HepG2 (cell line): ENCODE data around the gene FILIP1. TPM values are rescaled to one million over a fixed set of nuclear protein-coding genes. Genes with fewer than 3 reads are reported as not detected.

Experiments used
- ATM ChIP-seq: fragments of 450-650 bp; IDR thresholded peaks from 2 replicates; pipeline ENCODE4 v1.7.1; 2017; ENCODE audit warnings: mild to moderate bottlenecking, borderline replicate concordance
- BRCA1 ChIP-seq: sonication (generic); formaldehyde crosslinking; IDR thresholded peaks from 2 replicates; pipeline ENCODE4 v1.4.0; 2020; ENCODE audit warnings: missing genetic modification reagents
- CBX5 ChIP-seq: sonication (generic); formaldehyde crosslinking; IDR thresholded peaks from 2 replicates; pipeline ENCODE4 v1.4.0; 2020; ENCODE audit warnings: missing genetic modification reagents, borderline replicate concordance
- CENPX ChIP-seq: sonication (generic); formaldehyde crosslinking; IDR thresholded peaks from 2 replicates; pipeline ENCODE4 v1.9.0; 2021; ENCODE audit warnings: mild to moderate bottlenecking, missing genetic modification reagents, moderate library complexity
- GATA4 ChIP-seq: sonication (generic); IDR thresholded peaks from 2 replicates; pipeline ENCODE4 v1.6.1; 2016; ENCODE audit warnings: antibody characterized with exemption, low read depth, borderline replicate concordance
- HNRNPL ChIP-seq: fragments of 200-400 bp; formaldehyde crosslinking; IDR thresholded peaks from 2 replicates; pipeline ENCODE4 v1.6.1; 2017; ENCODE audit warnings: mild to moderate bottlenecking, low read depth, low read length
- RARA ChIP-seq: IDR thresholded peaks from 2 replicates; pipeline ENCODE4 v1.6.1; 2016; ENCODE audit warnings: missing genetic modification reagents, missing compliant biosample characterization
- TBL1XR1 ChIP-seq: fragments of 150-350 bp; IDR thresholded peaks from 2 replicates; pipeline ENCODE4 v1.6.1; 2014; ENCODE audit warnings: borderline replicate concordance, low read length; ENCODE audit not compliant: partially characterized antibody
- TCF12 ChIP-seq, 2 experiments: fragments of 450-650 bp in 1 of 2; sonication (generic) in 1 of 2; formaldehyde crosslinking in 1 of 2; IDR thresholded peaks; 2 replicates each; pipeline versions ENCODE4 v1.6.1 to v1.8.0; 2017 to 2022; ENCODE audit warnings: antibody characterized with exemption in 1 of 2, mild to moderate bottlenecking in 1 of 2, missing genetic modification reagents in 1 of 2, moderate library complexity in 1 of 2
- ZBTB33 ChIP-seq: sonication (generic); formaldehyde crosslinking; IDR thresholded peaks from 2 replicates; pipeline ENCODE4 v1.4.0; 2020; ENCODE audit warnings: missing genetic modification reagents
- ZFP1 ChIP-seq: IDR thresholded peaks from 2 replicates; pipeline ENCODE4 v1.6.1; 2016
- ZNF652 ChIP-seq: IDR thresholded peaks from 2 replicates; pipeline ENCODE4 v1.6.1; 2016; ENCODE audit warnings: low read depth, borderline replicate concordance
- ZXDC ChIP-seq: sonication (generic); formaldehyde crosslinking; IDR thresholded peaks from 2 replicates; pipeline ENCODE4 v1.5.0; 2020; ENCODE audit warnings: mild to moderate bottlenecking, missing genetic modification reagents
- polyA plus RNA-seq, 8 experiments: library from polyadenylated mRNA; depleted of rRNA in 3 of 8; stranded (reverse) in 7 of 8; unstranded in 1 of 8; fragments of >200 nt; fragmentation: Illumina TruSeq in 4 of 8; extraction: Trizol in 4 of 8; gene quantifications; 2 replicates each; pipeline versions ENCODE4 v1.2.1 to v1.2.3, GENCODE V29; 2011 to 2016; ENCODE audit warnings: low read depth in 4 of 8, missing spikeins in 1 of 8, mixed read lengths in 1 of 8; ENCODE audit not compliant: insufficient read depth in 1 of 8
- total RNA-seq, 5 experiments: library from RNA; depleted of rRNA; stranded (reverse); fragments of >200 nt; fragmentation: Illumina TruSeq; extraction: Trizol; gene quantifications; 2 replicates each; pipeline ENCODE4 v1.2.3, GENCODE V29; 2016; ENCODE audit warnings: low read depth in 1 of 5
- TF ChIP-seq, protein P1 (sequence below): sonication (generic); formaldehyde crosslinking; IDR thresholded peaks from 2 replicates; pipeline ENCODE4 v1.4.0; 2020; ENCODE audit warnings: missing genetic modification reagents, low read depth, mild to moderate bottlenecking, borderline replicate concordance
- TF ChIP-seq, protein P2 (sequence below): IDR thresholded peaks from 2 replicates; pipeline ENCODE4 v1.6.1; 2018; ENCODE audit warnings: missing genetic modification reagents, mild to moderate bottlenecking, missing compliant biosample characterization
- TF ChIP-seq, protein P3 (sequence below): sonication (generic); formaldehyde crosslinking; IDR thresholded peaks from 2 replicates; pipeline ENCODE4 v1.4.0; 2020; ENCODE audit warnings: mild to moderate bottlenecking, low read depth, missing genetic modification reagents
- TF ChIP-seq, protein P4 (sequence below): sonication (generic); formaldehyde crosslinking; IDR thresholded peaks from 2 replicates; pipeline ENCODE4 v1.4.0; 2020; ENCODE audit warnings: mild to moderate bottlenecking, missing genetic modification reagents

The FILIP1 gene
- total and polyA plus RNA-seq, 2 of the 13 experiments (the other 11 are each of a cell fraction or from before 2014, with no cell fraction given): not detected

DNA sequence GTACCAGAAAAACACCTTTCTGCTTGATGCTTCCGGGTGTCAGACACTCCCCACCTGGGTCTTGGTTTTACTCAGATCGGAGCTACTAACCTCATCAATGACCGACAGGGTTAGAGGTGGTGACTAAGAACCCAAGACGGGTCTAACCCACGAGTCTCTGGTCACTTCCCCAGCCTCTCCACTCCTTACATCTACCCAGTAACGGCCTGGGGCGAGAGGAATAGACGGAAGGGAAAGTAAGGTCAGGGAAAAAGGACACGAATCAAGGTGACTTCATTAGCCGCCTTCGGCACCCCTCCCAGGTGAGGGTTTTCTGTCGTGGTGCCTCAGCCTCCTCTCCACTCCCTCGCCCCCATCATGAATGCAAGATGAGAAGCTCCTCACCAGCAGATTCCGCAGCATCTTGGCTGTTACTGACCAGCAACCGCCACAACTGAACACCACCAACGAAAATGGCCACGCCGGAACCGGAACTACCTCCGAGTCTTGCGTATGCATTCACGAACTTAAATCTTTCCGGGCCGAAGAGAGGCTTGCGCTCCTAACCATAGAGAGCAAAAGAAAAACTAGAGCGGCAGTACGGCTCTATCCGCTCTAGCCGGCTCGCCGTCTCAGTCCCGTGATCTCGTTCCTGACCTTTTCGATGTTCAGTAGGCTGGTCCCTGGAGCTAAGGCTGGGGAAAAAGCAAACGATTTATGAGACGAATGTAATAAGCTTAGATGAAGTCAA is 250.1 kb downstream of the FILIP1 start, which contains the start of gene COX7A2 (continued):
- no peak for TF ChIP-seq CENPX (CRISPR knock-in tag)
- 0 out of 2 replicates have a peak, but pooled peaks have one; percentile 91 for TF ChIP-seq CBX5 (CRISPR knock-in tag)
- TF ChIP-seq ATM: no peak
- peak; percentile 59 for TF ChIP-seq RARA (CRISPR knock-in tag)
- TF ChIP-seq ZFP1 (CRISPR knock-in tag): peak; percentile 52; the same call in 1 of the 2 replicates
- TF ChIP-seq ZBTB33 (CRISPR knock-in tag): peak; percentile 40; the same call in 1 of the 2 replicates
- TF ChIP-seq TBL1XR1: peak; percentile 46
- TF ChIP-seq, protein P1, sequence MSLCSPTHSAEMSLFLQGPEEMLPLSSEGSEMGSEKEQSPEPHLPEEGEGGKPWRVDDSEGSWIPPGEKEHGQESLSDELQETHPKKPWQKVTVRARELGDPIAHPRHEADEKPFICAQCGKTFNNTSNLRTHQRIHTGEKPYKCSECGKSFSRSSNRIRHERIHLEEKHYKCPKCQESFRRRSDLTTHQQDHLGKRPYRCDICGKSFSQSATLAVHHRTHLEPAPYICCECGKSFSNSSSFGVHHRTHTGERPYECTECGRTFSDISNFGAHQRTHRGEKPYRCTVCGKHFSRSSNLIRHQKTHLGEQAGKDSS: peak; percentile 35; the same call in 1 of the 2 replicates
- TF ChIP-seq ZNF652 (CRISPR knock-in tag): no peak
- TF ChIP-seq, protein P2, sequence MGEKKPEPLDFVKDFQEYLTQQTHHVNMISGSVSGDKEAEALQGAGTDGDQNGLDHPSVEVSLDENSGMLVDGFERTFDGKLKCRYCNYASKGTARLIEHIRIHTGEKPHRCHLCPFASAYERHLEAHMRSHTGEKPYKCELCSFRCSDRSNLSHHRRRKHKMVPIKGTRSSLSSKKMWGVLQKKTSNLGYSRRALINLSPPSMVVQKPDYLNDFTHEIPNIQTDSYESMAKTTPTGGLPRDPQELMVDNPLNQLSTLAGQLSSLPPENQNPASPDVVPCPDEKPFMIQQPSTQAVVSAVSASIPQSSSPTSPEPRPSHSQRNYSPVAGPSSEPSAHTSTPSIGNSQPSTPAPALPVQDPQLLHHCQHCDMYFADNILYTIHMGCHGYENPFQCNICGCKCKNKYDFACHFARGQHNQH (CRISPR knock-in tag): peak; percentile 85
- no peak for TF ChIP-seq TCF12 (IDR thresholded peaks at IDR 0.05)
- no peak for TF ChIP-seq TCF12 (CRISPR knock-in tag; IDR thresholded peaks at IDR 0.05)
- no peak for TF ChIP-seq BRCA1 (CRISPR knock-in tag)
- TF ChIP-seq GATA4: peak; percentile 41; the same call in 1 of the 2 replicates
- TF ChIP-seq HNRNPL: no peak
- TF ChIP-seq, protein P3, sequence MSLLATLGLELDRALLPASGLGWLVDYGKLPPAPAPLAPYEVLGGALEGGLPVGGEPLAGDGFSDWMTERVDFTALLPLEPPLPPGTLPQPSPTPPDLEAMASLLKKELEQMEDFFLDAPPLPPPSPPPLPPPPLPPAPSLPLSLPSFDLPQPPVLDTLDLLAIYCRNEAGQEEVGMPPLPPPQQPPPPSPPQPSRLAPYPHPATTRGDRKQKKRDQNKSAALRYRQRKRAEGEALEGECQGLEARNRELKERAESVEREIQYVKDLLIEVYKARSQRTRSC (CRISPR knock-in tag): no peak
- TF ChIP-seq, protein P4, sequence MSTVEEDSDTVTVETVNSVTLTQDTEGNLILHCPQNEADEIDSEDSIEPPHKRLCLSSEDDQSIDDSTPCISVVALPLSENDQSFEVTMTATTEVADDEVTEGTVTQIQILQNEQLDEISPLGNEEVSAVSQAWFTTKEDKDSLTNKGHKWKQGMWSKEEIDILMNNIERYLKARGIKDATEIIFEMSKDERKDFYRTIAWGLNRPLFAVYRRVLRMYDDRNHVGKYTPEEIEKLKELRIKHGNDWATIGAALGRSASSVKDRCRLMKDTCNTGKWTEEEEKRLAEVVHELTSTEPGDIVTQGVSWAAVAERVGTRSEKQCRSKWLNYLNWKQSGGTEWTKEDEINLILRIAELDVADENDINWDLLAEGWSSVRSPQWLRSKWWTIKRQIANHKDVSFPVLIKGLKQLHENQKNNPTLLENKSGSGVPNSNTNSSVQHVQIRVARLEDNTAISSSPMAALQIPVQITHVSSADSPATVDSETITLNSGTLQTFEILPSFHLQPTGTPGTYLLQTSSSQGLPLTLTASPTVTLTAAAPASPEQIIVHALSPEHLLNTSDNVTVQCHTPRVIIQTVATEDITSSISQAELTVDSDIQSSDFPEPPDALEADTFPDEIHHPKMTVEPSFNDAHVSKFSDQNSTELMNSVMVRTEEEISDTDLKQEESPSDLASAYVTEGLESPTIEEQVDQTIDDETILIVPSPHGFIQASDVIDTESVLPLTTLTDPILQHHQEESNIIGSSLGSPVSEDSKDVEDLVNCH (CRISPR knock-in tag): no peak
- TF ChIP-seq ZXDC (CRISPR knock-in tag): no peak
